B cell (primary cell): ENCODE results near the gene SUGCT.

ENCODE experiments used
- EZH2 ChIP-seq: IDR thresholded peaks from 2 replicates; pipeline ENCODE4 v1.6.1; 2012; ENCODE audit warnings: borderline replicate concordance, low read depth, mild to moderate bottlenecking, moderate library complexity, low read length; ENCODE audit not compliant: insufficient read depth, poor library complexity, severe bottlenecking
- TF ChIP-seq, protein P1 (sequence below): fragments of 200-600 bp; IDR thresholded peaks from one replicate; pipeline ENCODE4 v1.8.0; 2022; ENCODE audit warnings: antibody characterized with exemption, mild to moderate bottlenecking

DNA sequence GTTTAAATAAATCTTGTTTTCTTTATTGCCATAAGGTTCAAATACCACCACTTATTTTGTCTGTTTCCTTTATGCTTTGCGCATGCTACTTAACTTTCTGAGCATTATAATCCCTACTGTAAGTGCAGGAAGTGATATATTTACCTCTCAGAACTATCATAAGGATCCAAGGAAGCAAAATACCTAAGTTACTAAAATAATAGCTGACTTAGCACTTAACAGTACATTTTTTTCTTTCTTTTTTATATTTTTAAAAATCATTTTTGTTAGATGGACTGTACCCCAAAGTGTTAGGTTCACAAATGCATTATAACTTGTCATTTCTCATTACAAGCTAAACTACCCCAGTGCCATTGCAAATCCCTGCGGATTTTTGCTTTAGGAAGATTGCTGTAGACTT, 663.8 kb downstream of the SUGCT start:
- TF ChIP-seq, protein P1, sequence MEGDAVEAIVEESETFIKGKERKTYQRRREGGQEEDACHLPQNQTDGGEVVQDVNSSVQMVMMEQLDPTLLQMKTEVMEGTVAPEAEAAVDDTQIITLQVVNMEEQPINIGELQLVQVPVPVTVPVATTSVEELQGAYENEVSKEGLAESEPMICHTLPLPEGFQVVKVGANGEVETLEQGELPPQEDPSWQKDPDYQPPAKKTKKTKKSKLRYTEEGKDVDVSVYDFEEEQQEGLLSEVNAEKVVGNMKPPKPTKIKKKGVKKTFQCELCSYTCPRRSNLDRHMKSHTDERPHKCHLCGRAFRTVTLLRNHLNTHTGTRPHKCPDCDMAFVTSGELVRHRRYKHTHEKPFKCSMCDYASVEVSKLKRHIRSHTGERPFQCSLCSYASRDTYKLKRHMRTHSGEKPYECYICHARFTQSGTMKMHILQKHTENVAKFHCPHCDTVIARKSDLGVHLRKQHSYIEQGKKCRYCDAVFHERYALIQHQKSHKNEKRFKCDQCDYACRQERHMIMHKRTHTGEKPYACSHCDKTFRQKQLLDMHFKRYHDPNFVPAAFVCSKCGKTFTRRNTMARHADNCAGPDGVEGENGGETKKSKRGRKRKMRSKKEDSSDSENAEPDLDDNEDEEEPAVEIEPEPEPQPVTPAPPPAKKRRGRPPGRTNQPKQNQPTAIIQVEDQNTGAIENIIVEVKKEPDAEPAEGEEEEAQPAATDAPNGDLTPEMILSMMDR, result no peak
- no peak for TF ChIP-seq EZH2
